OCI-LY7 (cell line): ENCODE results near the gene ATXN1. TPM values are rescaled to one million over a fixed set of nuclear protein-coding genes. Genes with fewer than 3 reads are reported as not detected.
"Not testable (repeated sequence)": the region's sequence is repeated elsewhere in the genome, so short reads cannot be mapped to it uniquely, and the experiment has no call there.

ENCODE experiments used
- BruUV-seq: library from RNA; stranded (reverse); fragments of 400-500 nt; replicated peaks from 2 replicates; lab custom pipeline; 2021; lab: Mats Ljungman, UMichigan
- CTCF ChIA-PET: fragments of 300-600 bp; sonication (Branson Sonifier 250); formaldehyde crosslinking; loops from one replicate; lab custom pipeline; 2022; ENCODE audit warnings: antibody characterized with exemption; ENCODE audit not compliant: unreplicated experiment; lab: Charles Lee
- POLR2A ChIA-PET: fragments of 300-600 bp; sonication (Branson Sonifier 250); formaldehyde crosslinking; loops from one replicate; lab custom pipeline; 2022; ENCODE audit warnings: antibody characterized with exemption; lab: Charles Lee
- DNase-seq: peaks from one replicate; pipeline ENCODE4 v3.0.0-alpha.2; 2015; ENCODE audit warnings: low spot score
- H2AFZ ChIP-seq: fragments of 200-600 bp; sonication (generic), shearing (Covaris generic); 2 replicates; pipeline ENCODE4 v1.6.1; 2014; ENCODE audit warnings: mild to moderate bottlenecking, antibody characterized with exemption, low read length, moderate library complexity
- H3K27ac ChIP-seq: fragments of 200-600 bp; sonication (generic); 2 replicates; pipeline ENCODE4 v1.5.1; 2014; ENCODE audit warnings: mixed run types, low read depth, mild to moderate bottlenecking, moderate library complexity, low read length, inconsistent platforms; ENCODE audit not compliant: poor library complexity, severe bottlenecking
- H3K36me3 ChIP-seq: fragments of 200-600 bp; sonication (generic); 2 replicates; pipeline ENCODE4 v1.6.1; 2014; ENCODE audit warnings: mild to moderate bottlenecking, antibody characterized with exemption, low read length, moderate library complexity, mixed read lengths; ENCODE audit not compliant: insufficient read depth
- H3K4me1 ChIP-seq: fragments of 200-600 bp; sonication (generic); 2 replicates; pipeline ENCODE4 v1.5.1; 2014; ENCODE audit warnings: mild to moderate bottlenecking, low read length; ENCODE audit not compliant: insufficient read depth, poor library complexity, severe bottlenecking
- H3K4me2 ChIP-seq: fragments of 200-600 bp; sonication (generic); 2 replicates; pipeline ENCODE4 v1.6.1; 2014; ENCODE audit warnings: mild to moderate bottlenecking, low read length
- H3K4me3 ChIP-seq: fragments of 200-600 bp; sonication (generic); 2 replicates; pipeline ENCODE4 v1.5.1; 2014; ENCODE audit warnings: mild to moderate bottlenecking, low read depth, low read length; ENCODE audit not compliant: poor library complexity, severe bottlenecking
- H3K79me2 ChIP-seq: fragments of 200-600 bp; sonication (generic); 2 replicates; pipeline ENCODE4 v1.6.1; 2016; ENCODE audit warnings: low read depth, mild to moderate bottlenecking, low read length, moderate library complexity, mixed read lengths; ENCODE audit not compliant: insufficient read depth
- H3K9me2 ChIP-seq: fragments of 200-600 bp; sonication (generic); 2 replicates; pipeline ENCODE4 v1.6.1; 2016; ENCODE audit warnings: mild to moderate bottlenecking, low read length, mixed read lengths; ENCODE audit not compliant: insufficient read depth
- H3K9me3 ChIP-seq: fragments of 200-600 bp; sonication (generic); 2 replicates; pipeline ENCODE4 v1.6.1; 2014; ENCODE audit warnings: mild to moderate bottlenecking, mixed run types, low read length, mixed read lengths
- H4K20me1 ChIP-seq: fragments of 200-600 bp; sonication (generic); 2 replicates; pipeline ENCODE4 v1.6.1; 2014; ENCODE audit warnings: mild to moderate bottlenecking, antibody characterized with exemption, low read length, moderate library complexity, mixed read lengths; ENCODE audit not compliant: insufficient read depth
- EZH2phosphoT487 ChIP-seq: fragments of 200-600 bp; sonication (generic); IDR thresholded peaks from 2 replicates; pipeline ENCODE4 v1.6.1; 2018; ENCODE audit warnings: low read depth, borderline replicate concordance, mild to moderate bottlenecking, mixed run types, antibody characterized with exemption, low read length, moderate library complexity, mixed read lengths
- intact Hi-C: fragments of 100-400 bp; cut with micrococcal nuclease; formaldehyde crosslinking; loops from one replicate; pipeline ENCODE4 v1.10.0; 2022; ENCODE audit not compliant: unreplicated experiment
- total RNA-seq, 2 experiments: library from RNA; depleted of rRNA in 1 of 2; stranded (reverse); fragments of >200 nt in 1 of 2; shearing (Covaris generic) in 1 of 2; gene quantifications; 2 replicates each; pipeline ENCODE4 v1.2.3, GENCODE V29; 2014 to 2022
- TF ChIP-seq, protein P1 (sequence below): fragments of 200-600 bp; sonication (generic); conservative IDR thresholded peaks from 2 replicates; pipeline ENCODE4 v1.5.1; 2014; ENCODE audit warnings: mild to moderate bottlenecking, antibody characterized with exemption, low read length, moderate library complexity, mixed read lengths

The ATXN1 gene
- total RNA-seq, 2 experiments from 2014 or later = not detected

- no peaks in the 10 kb centered on the region for H3K79me2 ChIP-seq
- no TSS peak for BruUV-seq
- no peaks in the 10 kb centered on the region for H3K4me1 ChIP-seq
- no peaks in the 10 kb centered on the region for H3K36me3 ChIP-seq
- H3K9me2 ChIP-seq = no peaks in the 10 kb centered on the region
- CTCF ChIA-PET = no interaction called here
- DNase-seq = no peak
- H3K4me3 ChIP-seq = no peak overlapping the region
- TF ChIP-seq, protein P1, sequence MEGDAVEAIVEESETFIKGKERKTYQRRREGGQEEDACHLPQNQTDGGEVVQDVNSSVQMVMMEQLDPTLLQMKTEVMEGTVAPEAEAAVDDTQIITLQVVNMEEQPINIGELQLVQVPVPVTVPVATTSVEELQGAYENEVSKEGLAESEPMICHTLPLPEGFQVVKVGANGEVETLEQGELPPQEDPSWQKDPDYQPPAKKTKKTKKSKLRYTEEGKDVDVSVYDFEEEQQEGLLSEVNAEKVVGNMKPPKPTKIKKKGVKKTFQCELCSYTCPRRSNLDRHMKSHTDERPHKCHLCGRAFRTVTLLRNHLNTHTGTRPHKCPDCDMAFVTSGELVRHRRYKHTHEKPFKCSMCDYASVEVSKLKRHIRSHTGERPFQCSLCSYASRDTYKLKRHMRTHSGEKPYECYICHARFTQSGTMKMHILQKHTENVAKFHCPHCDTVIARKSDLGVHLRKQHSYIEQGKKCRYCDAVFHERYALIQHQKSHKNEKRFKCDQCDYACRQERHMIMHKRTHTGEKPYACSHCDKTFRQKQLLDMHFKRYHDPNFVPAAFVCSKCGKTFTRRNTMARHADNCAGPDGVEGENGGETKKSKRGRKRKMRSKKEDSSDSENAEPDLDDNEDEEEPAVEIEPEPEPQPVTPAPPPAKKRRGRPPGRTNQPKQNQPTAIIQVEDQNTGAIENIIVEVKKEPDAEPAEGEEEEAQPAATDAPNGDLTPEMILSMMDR = no peak
- TF ChIP-seq EZH2phosphoT487 = no peak
- H3K27ac ChIP-seq = no peak overlapping the region
- H3K4me2 ChIP-seq = no peak overlapping the region
- intact Hi-C loops = no loop called here
- H4K20me1 ChIP-seq = no peaks in the 10 kb centered on the region
- no peak overlapping the region for H2AFZ ChIP-seq
- no peaks in the 10 kb centered on the region for H3K9me3 ChIP-seq
- POLR2A ChIA-PET = interaction anchor here (1.2 to 1.5 kb wide), 2 partner anchors 19 to 22 kb away, joined by 8 read pairs; no protein-coding TSS in a partner anchor
Measured at GRCh38 chr6:16618962-16619361, 142.3 kb downstream of the ATXN1 start.

- H3K4me1 ChIP-seq, intact Hi-C loops, POLR2A ChIA-PET, H3K4me2 ChIP-seq, H4K20me1 ChIP-seq, BruUV-seq, H2AFZ ChIP-seq, H3K4me3 ChIP-seq, H3K79me2 ChIP-seq, DNase-seq, H3K9me3 ChIP-seq, H3K9me2 ChIP-seq, CTCF ChIA-PET, H3K36me3 ChIP-seq, H3K27ac ChIP-seq: not testable (repeated sequence)
Measured at GRCh38 chr6:16615215-16615614, 146.0 kb downstream of the ATXN1 start.

- DNase-seq, intact Hi-C loops, H3K4me1 ChIP-seq, H3K4me2 ChIP-seq, H3K36me3 ChIP-seq, H3K9me2 ChIP-seq, H3K9me3 ChIP-seq, H2AFZ ChIP-seq, H3K4me3 ChIP-seq, H3K79me2 ChIP-seq, CTCF ChIA-PET, H3K27ac ChIP-seq, H4K20me1 ChIP-seq, BruUV-seq, POLR2A ChIA-PET: not testable (repeated sequence)
Measured at GRCh38 chr6:16614143-16614542, 147.1 kb downstream of the ATXN1 start.

- CTCF ChIA-PET, intact Hi-C loops: not testable (repeated sequence)
- POLR2A ChIA-PET = interaction anchor here (0.6 kb wide), 1 partner anchor 15 kb away, joined by 3 read pairs; no protein-coding TSS in a partner anchor
Measured at GRCh38 chr6:16613504-16613903, 147.8 kb downstream of the ATXN1 start.

More at GRCh38 chr6:16613504-16613903, 147.8 kb downstream of the ATXN1 start:
- not testable (repeated sequence) for BruUV-seq, H3K79me2 ChIP-seq, H3K4me1 ChIP-seq, H3K27ac ChIP-seq, H3K4me2 ChIP-seq, DNase-seq, H4K20me1 ChIP-seq, H2AFZ ChIP-seq, H3K4me3 ChIP-seq, H3K9me3 ChIP-seq, H3K36me3 ChIP-seq, H3K9me2 ChIP-seq
